ENCODE data around the gene SLTM.
A peak's percentile ranks its signal among the peaks of the same experiment; 100 is the strongest.
"Not testable (repeated sequence)": the region's sequence is repeated elsewhere in the genome, so short reads cannot be mapped to it uniquely, and the experiment has no call there.

SLTM gene

GRCh38 chr15:58933281-58934113 lies at the start of gene SLTM:
SLTM (minus strand) TSS chr15:58933679; CDS start chr15:58933565, 114 bp downstream.
- DNase-seq, result peak; percentile 95

GRCh38 chr15:58983261-58983660 lies 49.8 kb upstream of the SLTM start:
- no peak for DNase-seq

GRCh38 chr15:58981808-58982475 lies 48.5 kb upstream of the SLTM start:
- DNase-seq, result no peak

- DNase-seq, result peak; percentile 34
Measured at GRCh38 chr15:58980351-58980939, 47.0 kb upstream of the SLTM start.

- no peak for DNase-seq
Measured at GRCh38 chr15:58977887-58978286, 44.4 kb upstream of the SLTM start.

GRCh38 chr15:58967479-58967878 lies 34.0 kb upstream of the SLTM start:
- DNase-seq, result no peak

- peak; percentile 70 for DNase-seq
Measured at GRCh38 chr15:58966698-58967097, 33.2 kb upstream of the SLTM start.

GRCh38 chr15:58962662-58963565 lies 29.4 kb upstream of the SLTM start:
- peak; percentile 54 for DNase-seq

GRCh38 chr15:58962136-58962535 lies 28.7 kb upstream of the SLTM start:
- no peak for DNase-seq

- no peak for DNase-seq
Measured at GRCh38 chr15:58958811-58959210, 25.3 kb upstream of the SLTM start.

- peak; percentile 69 for DNase-seq
Measured at GRCh38 chr15:58957101-58957973, 23.9 kb upstream of the SLTM start.

GRCh38 chr15:58952751-58953150 lies 19.3 kb upstream of the SLTM start:
- peak; percentile 40 for DNase-seq

- DNase-seq, result peak; percentile 72
Measured at GRCh38 chr15:58951388-58952007, 18.0 kb upstream of the SLTM start.

- no peak for DNase-seq
Measured at GRCh38 chr15:58947179-58947578, 13.7 kb upstream of the SLTM start.

- DNase-seq, result not testable (repeated sequence)
Measured at GRCh38 chr15:58934974-58935373, 1.5 kb upstream of the SLTM start.

GRCh38 chr15:58934521-58934920 lies 1.0 kb upstream of the SLTM start:
- no peak for DNase-seq

GRCh38 chr15:58934114-58934447 lies 602 bp upstream of the SLTM start:
- no peak for DNase-seq

GRCh38 chr15:58932710-58933280 lies 684 bp downstream of the SLTM start:
- DNase-seq, result no peak

- DNase-seq, result peak; percentile 54
Measured at GRCh38 chr15:58931987-58932588, 1.4 kb downstream of the SLTM start.

GRCh38 chr15:58929891-58930416 lies 3.5 kb downstream of the SLTM start:
- DNase-seq, result no peak
